IMR-90 (cell line): ENCODE measurements around the gene ANKRD63. TPM values are rescaled to one million over a fixed set of nuclear protein-coding genes. Genes with fewer than 3 reads are reported as not detected.

Source experiments
- ATAC-seq: fragments of 200-7000 bp; cut with Tn5 transposase; 2 replicates; pipeline ENCODE4 v1.9.1; 2020; ENCODE audit warnings: low read depth, mild to moderate bottlenecking, moderate library complexity
- BruUV-seq: library from RNA; stranded (reverse); fragments of 400-500 nt; replicated peaks from 2 replicates; lab custom pipeline; 2021; lab: Mats Ljungman, UMichigan
- CTCF ChIA-PET: fragments of 300-600 bp; formaldehyde crosslinking; extraction: SDS; loops from one replicate; lab custom pipeline; 2021; ENCODE audit warnings: antibody characterized with exemption; lab: Yijun Ruan, JAX
- POLR2A ChIA-PET: fragments of 300-600 bp; sonication (Branson Sonifier 250); formaldehyde crosslinking; loops from one replicate; lab custom pipeline; 2022; ENCODE audit warnings: antibody characterized with exemption; ENCODE audit not compliant: unreplicated experiment; lab: Charles Lee
- DNase-seq: peaks from one replicate; pipeline ENCODE4 v3.0.0; 2013
- H2AFZ ChIP-seq: replicated peaks from 2 replicates; pipeline ENCODE3; 2013; ENCODE audit warnings: low read length, mild to moderate bottlenecking; ENCODE audit not compliant: poor library complexity
- H2AK5ac ChIP-seq: 2 replicates; pipeline ENCODE4 v1.6.1; 2013; ENCODE audit warnings: low read depth, low read length, inconsistent platforms
- H2AK9ac ChIP-seq: replicated peaks from 2 replicates; pipeline ENCODE3; 2013; ENCODE audit warnings: mild to moderate bottlenecking, low read depth, low read length, moderate library complexity; ENCODE audit not compliant: poor library complexity
- H2BK120ac ChIP-seq: 2 replicates; pipeline ENCODE4 v1.6.1; 2013; ENCODE audit warnings: low read depth, low read length, inconsistent platforms
- H2BK15ac ChIP-seq: 3 replicates; pipeline ENCODE4 v1.6.1; 2013; ENCODE audit warnings: low read depth, low read length, inconsistent platforms
- H2BK20ac ChIP-seq: 2 replicates; pipeline ENCODE4 v1.6.1; 2013; ENCODE audit warnings: low read depth, mild to moderate bottlenecking, inconsistent platforms, low read length, moderate library complexity
- H2BK5ac ChIP-seq: 2 replicates; pipeline ENCODE4 v1.6.1; 2013; ENCODE audit warnings: mild to moderate bottlenecking, low read depth, low read length, inconsistent platforms; ENCODE audit not compliant: poor library complexity, severe bottlenecking
- H3K14ac ChIP-seq: replicated peaks from 2 replicates; pipeline ENCODE4 v1.6.1; 2013; ENCODE audit warnings: low read depth, low read length, inconsistent platforms
- H3K18ac ChIP-seq: 2 replicates; pipeline ENCODE4 v1.6.1; 2013; ENCODE audit warnings: low read depth, low read length, control low read depth
- H3K23ac ChIP-seq: 2 replicates; pipeline ENCODE4 v1.6.1; 2013; ENCODE audit warnings: low read depth, low read length, inconsistent platforms
- H3K27ac ChIP-seq: 2 replicates; pipeline ENCODE4 v1.5.1; 2013; ENCODE audit warnings: mild to moderate bottlenecking, control low read depth, low read length; ENCODE audit not compliant: insufficient read depth
- H3K27me3 ChIP-seq: 2 replicates; pipeline ENCODE4 v1.6.1; 2013; ENCODE audit warnings: low read length; ENCODE audit not compliant: control insufficient read depth, insufficient read depth
- H3K36me3 ChIP-seq: 2 replicates; pipeline ENCODE4 v1.6.1; 2013; ENCODE audit warnings: low read length, mixed read lengths; ENCODE audit not compliant: control insufficient read depth, insufficient read depth
- H3K4ac ChIP-seq: 2 replicates; pipeline ENCODE4 v1.6.1; 2013; ENCODE audit warnings: low read depth, low read length, inconsistent platforms
- H3K4me1 ChIP-seq: 2 replicates; pipeline ENCODE4 v1.6.1; 2013; ENCODE audit warnings: low read length, mixed read lengths; ENCODE audit not compliant: control insufficient read depth, insufficient read depth
- H3K4me2 ChIP-seq: 2 replicates; pipeline ENCODE4 v1.6.1; 2013; ENCODE audit warnings: low read depth, mild to moderate bottlenecking, control low read depth, low read length, moderate library complexity
- H3K4me3 ChIP-seq: 2 replicates; pipeline ENCODE4 v1.5.1; 2013; ENCODE audit warnings: low read depth, mild to moderate bottlenecking, control low read depth, low read length, moderate library complexity; ENCODE audit not compliant: insufficient read depth
- H3K56ac ChIP-seq: 2 replicates; pipeline ENCODE4 v1.6.1; 2013; ENCODE audit warnings: low read length, inconsistent platforms; ENCODE audit not compliant: insufficient read depth; ENCODE audit errors: extremely low read depth
- H3K79me1 ChIP-seq, 2 experiments: 2 replicates each; pipeline ENCODE4 v1.6.1; 2013; ENCODE audit warnings: low read length in 2 of 2, inconsistent platforms in 1 of 2, low read depth in 1 of 2
- H3K9ac ChIP-seq: 2 replicates; pipeline ENCODE4 v1.6.1; 2013; ENCODE audit warnings: low read depth, low read length, control low read depth
- H3K9me1 ChIP-seq: 2 replicates; pipeline ENCODE4 v1.6.1; 2013; ENCODE audit warnings: low read length, inconsistent platforms; ENCODE audit not compliant: insufficient read depth
- H3K9me3 ChIP-seq: 2 replicates; pipeline ENCODE4 v1.6.1; 2013; ENCODE audit warnings: low read length; ENCODE audit not compliant: control insufficient read depth, insufficient read depth
- H4K20me1 ChIP-seq: 2 replicates; pipeline ENCODE4 v1.6.1; 2013; ENCODE audit warnings: low read length, inconsistent platforms; ENCODE audit not compliant: insufficient read depth
- H4K5ac ChIP-seq: 2 replicates; pipeline ENCODE4 v1.6.1; 2013; ENCODE audit warnings: mild to moderate bottlenecking, low read depth, low read length, control low read depth
- H4K8ac ChIP-seq, 2 experiments: 2 replicates each; pipeline ENCODE4 v1.6.1; 2013; ENCODE audit warnings: low read depth in 2 of 2, low read length in 2 of 2, control low read depth in 1 of 2, inconsistent platforms in 1 of 2
- H4K91ac ChIP-seq: 2 replicates; pipeline ENCODE4 v1.6.1; 2013; ENCODE audit warnings: low read depth, low read length, inconsistent platforms; ENCODE audit not compliant: insufficient read depth
- BHLHE40 ChIP-seq: fragments of 150-350 bp; IDR thresholded peaks from 2 replicates; pipeline ENCODE4 v1.6.1; 2016; ENCODE audit warnings: mild to moderate bottlenecking, low read depth, low read length
- CEBPB ChIP-seq: IDR thresholded peaks from 2 replicates; pipeline ENCODE4 v1.6.1; 2012; ENCODE audit warnings: low read depth, low read length, improper control_type of control experiment
- CHD1 ChIP-seq: IDR thresholded peaks from 2 replicates; pipeline ENCODE4 v1.6.1; 2012; ENCODE audit warnings: low read depth, low read length, improper control_type of control experiment
- FOS ChIP-seq: fragments of 150-350 bp; IDR thresholded peaks from 2 replicates; pipeline ENCODE4 v1.6.1; 2016; ENCODE audit warnings: low read depth, low read length
- MAFK ChIP-seq: IDR thresholded peaks from 2 replicates; pipeline ENCODE4 v1.6.1; 2012; ENCODE audit warnings: low read depth, low read length, improper control_type of control experiment
- MAZ ChIP-seq: IDR thresholded peaks from 2 replicates; pipeline ENCODE4 v1.6.1; 2012; ENCODE audit warnings: low read depth, mild to moderate bottlenecking, low read length, improper control_type of control experiment, moderate library complexity, borderline replicate concordance
- MXI1 ChIP-seq: IDR thresholded peaks from 2 replicates; pipeline ENCODE4 v1.6.1; 2012; ENCODE audit warnings: low read depth, mild to moderate bottlenecking, low read length, moderate library complexity, borderline replicate concordance
- NFE2L2 ChIP-seq: fragments of 150-350 bp; IDR thresholded peaks from 2 replicates; pipeline ENCODE4 v1.6.1; 2016; ENCODE audit warnings: low read depth, mild to moderate bottlenecking, low read length
- POLR2A ChIP-seq: IDR thresholded peaks from 2 replicates; pipeline ENCODE4 v1.6.1; 2012; ENCODE audit warnings: mild to moderate bottlenecking, low read depth, low read length
- RAD21 ChIP-seq: IDR thresholded peaks from 2 replicates; pipeline ENCODE4 v1.6.1; 2012; ENCODE audit warnings: low read length, improper control_type of control experiment
- RCOR1 ChIP-seq: IDR thresholded peaks from 2 replicates; pipeline ENCODE4 v1.6.1; 2012; ENCODE audit warnings: mild to moderate bottlenecking, low read length, improper control_type of control experiment; ENCODE audit not compliant: insufficient replicate concordance
- RFX5 ChIP-seq: IDR thresholded peaks from 2 replicates; pipeline ENCODE4 v1.8.0; 2012; ENCODE audit warnings: low read depth, mild to moderate bottlenecking, low read length, moderate library complexity
- SMC3 ChIP-seq: fragments of 150-350 bp; IDR thresholded peaks from 2 replicates; pipeline ENCODE4 v1.6.1; 2016; ENCODE audit warnings: low read depth, mild to moderate bottlenecking, antibody characterized with exemption, low read length, moderate library complexity
- USF2 ChIP-seq: fragments of 150-350 bp; IDR thresholded peaks from 2 replicates; pipeline ENCODE4 v1.6.1; 2017; ENCODE audit warnings: mild to moderate bottlenecking, antibody characterized with exemption, low read length, low read depth
- WGBS, 2 experiments: methylation state at CpG; one replicate each; pipeline versions ENCODE4 v1.1.5 to v1.1.7; 2013; ENCODE audit warnings: missing lambda C conversion rate in 2 of 2; ENCODE audit not compliant: insufficient read length in 1 of 2; ENCODE audit errors: extremely low coverage in 2 of 2; 5-methylcytosine and 5-hydroxymethylcytosine counted together
- dilution Hi-C: fragments of 300-500 bp; cut with HindIII; formaldehyde crosslinking; loops from one replicate; pipeline ENCODE4 v1.14.3; 2018; ENCODE audit warnings: low sequenced_read_pairs; ENCODE audit not compliant: unreplicated experiment
- in situ Hi-C: fragments of 300-500 bp; cut with MboI; formaldehyde crosslinking; loops from 3 replicates; pipeline ENCODE4 v1.14.3; 2019; ENCODE audit warnings: low sequenced_read_pairs, inconsistent platforms, mixed read lengths
- intact Hi-C: fragments of 100-400 bp; cut with micrococcal nuclease; formaldehyde crosslinking; loops from 2 replicates; pipeline ENCODE4 v1.10.0; 2022
- polyA plus RNA-seq, 3 experiments: library from polyadenylated mRNA; depleted of rRNA; stranded (reverse); fragments of >200 nt; gene quantifications; 2 replicates each; pipeline ENCODE4 v1.2.3, GENCODE V29; 2012; ENCODE audit warnings: low replicate concordance in 1 of 3
- total RNA-seq: library from RNA; depleted of rRNA; stranded (reverse); fragments of >200 nt; gene quantifications from 2 replicates; pipeline ENCODE4 v1.2.3, GENCODE V29; 2012
- TF ChIP-seq, protein P1 (sequence below): conservative IDR thresholded peaks from 2 replicates; pipeline ENCODE4 v1.5.1; 2012; ENCODE audit warnings: mild to moderate bottlenecking, low read depth, low read length, improper control_type of control experiment
- TF ChIP-seq, protein P2 (sequence below): fragments of 150-350 bp; IDR thresholded peaks from 2 replicates; pipeline ENCODE4 v1.6.1; 2016; ENCODE audit warnings: low read depth, mild to moderate bottlenecking, low read length, moderate library complexity, borderline replicate concordance

Gene ANKRD63
- total and polyA plus RNA-seq, 2 of the 4 experiments (the other 2 are of a cell fraction): not detected

DNA sequence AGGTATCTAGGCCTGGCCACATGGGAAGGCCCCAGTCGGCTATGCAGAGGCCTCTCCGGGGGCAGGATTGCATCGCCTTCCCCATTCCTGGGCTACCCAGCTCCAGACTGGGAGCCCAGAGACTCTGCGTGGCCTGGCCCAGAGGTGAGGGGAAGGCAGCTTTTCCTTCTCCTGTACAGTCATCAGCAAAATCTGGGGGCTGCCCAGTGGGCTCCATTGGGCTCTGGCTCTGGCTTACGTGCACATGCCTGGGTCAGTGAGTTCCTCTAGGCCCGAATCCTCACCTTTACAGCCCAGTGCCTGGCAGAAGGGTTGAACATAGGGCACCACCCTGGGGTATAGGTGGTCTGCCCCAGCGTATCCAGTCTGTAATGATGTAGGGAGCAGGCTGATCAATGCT lies 3.9 kb upstream of the ANKRD63 start:
- Histone ChIP-seq H2BK120ac (no peak overlapping the region), H3K9ac (no peak overlapping the region), H3K4me1 (peaks cover 9% of the 10 kb centered on the region), H3K4ac (no peak overlapping the region), H3K36me3 (no peaks in the 10 kb centered on the region), H4K20me1 (no peaks in the 10 kb centered on the region), H3K27ac (no peak overlapping the region), H3K14ac (no peak overlapping the region), H3K79me1 (no peaks in the 10 kb centered on the region), H3K9me3 (no peaks in the 10 kb centered on the region), H3K4me2 (no peak overlapping the region), H3K23ac (no peak overlapping the region), H2BK20ac (no peak overlapping the region), H2AK9ac (no peak overlapping the region), H4K91ac (no peak overlapping the region), H3K27me3 (peaks cover 57% of the 10 kb centered on the region), H3K9me1 (no peaks in the 10 kb centered on the region), H3K18ac (no peak overlapping the region), H2AFZ (no peak overlapping the region), H2BK15ac (no peak overlapping the region), H2BK5ac (no peak overlapping the region), H2AK5ac (no peak overlapping the region), H3K4me3 (no peak overlapping the region), H4K5ac (no peak overlapping the region), H4K8ac (no peak overlapping the region), H3K56ac (no peak overlapping the region)
- WGBS, 2 experiments: 100% methylated on average over 1 of the region's 7 CpGs; no CpG with 5 or more reads in 1 of the 2 experiments
- intact Hi-C loops (no loop called here), dilution Hi-C loops (no loop called here), in situ Hi-C loops (no loop called here)
- no peak for ATAC-seq
- BruUV-seq: no TSS peak
- no peak for DNase-seq
- TF ChIP-seq FOS (no peak), POLR2A (no peak), SMC3 (no peak), CHD1 (no peak), BHLHE40 (no peak), MAZ (no peak), NFE2L2 (no peak), RCOR1 (no peak), RAD21 (no peak), USF2 (no peak), RFX5 (no peak), CEBPB (no peak), MAFK (no peak), MXI1 (no peak)
- TF ChIP-seq, protein P1, sequence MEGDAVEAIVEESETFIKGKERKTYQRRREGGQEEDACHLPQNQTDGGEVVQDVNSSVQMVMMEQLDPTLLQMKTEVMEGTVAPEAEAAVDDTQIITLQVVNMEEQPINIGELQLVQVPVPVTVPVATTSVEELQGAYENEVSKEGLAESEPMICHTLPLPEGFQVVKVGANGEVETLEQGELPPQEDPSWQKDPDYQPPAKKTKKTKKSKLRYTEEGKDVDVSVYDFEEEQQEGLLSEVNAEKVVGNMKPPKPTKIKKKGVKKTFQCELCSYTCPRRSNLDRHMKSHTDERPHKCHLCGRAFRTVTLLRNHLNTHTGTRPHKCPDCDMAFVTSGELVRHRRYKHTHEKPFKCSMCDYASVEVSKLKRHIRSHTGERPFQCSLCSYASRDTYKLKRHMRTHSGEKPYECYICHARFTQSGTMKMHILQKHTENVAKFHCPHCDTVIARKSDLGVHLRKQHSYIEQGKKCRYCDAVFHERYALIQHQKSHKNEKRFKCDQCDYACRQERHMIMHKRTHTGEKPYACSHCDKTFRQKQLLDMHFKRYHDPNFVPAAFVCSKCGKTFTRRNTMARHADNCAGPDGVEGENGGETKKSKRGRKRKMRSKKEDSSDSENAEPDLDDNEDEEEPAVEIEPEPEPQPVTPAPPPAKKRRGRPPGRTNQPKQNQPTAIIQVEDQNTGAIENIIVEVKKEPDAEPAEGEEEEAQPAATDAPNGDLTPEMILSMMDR: no peak
- TF ChIP-seq, protein P2, sequence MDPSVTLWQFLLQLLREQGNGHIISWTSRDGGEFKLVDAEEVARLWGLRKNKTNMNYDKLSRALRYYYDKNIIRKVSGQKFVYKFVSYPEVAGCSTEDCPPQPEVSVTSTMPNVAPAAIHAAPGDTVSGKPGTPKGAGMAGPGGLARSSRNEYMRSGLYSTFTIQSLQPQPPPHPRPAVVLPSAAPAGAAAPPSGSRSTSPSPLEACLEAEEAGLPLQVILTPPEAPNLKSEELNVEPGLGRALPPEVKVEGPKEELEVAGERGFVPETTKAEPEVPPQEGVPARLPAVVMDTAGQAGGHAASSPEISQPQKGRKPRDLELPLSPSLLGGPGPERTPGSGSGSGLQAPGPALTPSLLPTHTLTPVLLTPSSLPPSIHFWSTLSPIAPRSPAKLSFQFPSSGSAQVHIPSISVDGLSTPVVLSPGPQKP: no peak
- POLR2A ChIA-PET: interaction anchor here (0.5 kb wide), 1 partner anchor 22 kb away, joined by 3 read pairs; no protein-coding TSS in a partner anchor
- CTCF ChIA-PET: interaction anchor here (1.3 kb wide), 1 partner anchor 70 kb away, joined by 3 read pairs; no protein-coding TSS in a partner anchor
